ENCODE data around the gene ADARB2.

The ADARB2 gene

GRCh38 chr10:1413823-1414222 lies 323.5 kb downstream of the ADARB2 start:
- H3K4me3 ChIP-seq (ENCODE audit: low read depth, low read length), result no peak overlapping the region
- no peak for DNase-seq (ENCODE audit: low read depth)
- no peak for TF ChIP-seq CTCF (IDR thresholded peaks at IDR 0.05; ENCODE audit: low read depth, low read length, missing control alignments)

- no peak overlapping the region for H3K4me3 ChIP-seq (ENCODE audit: low read depth, low read length)
- TF ChIP-seq CTCF (IDR thresholded peaks at IDR 0.05; ENCODE audit: low read depth, low read length, missing control alignments), result no peak
- DNase-seq (ENCODE audit: low read depth), result no peak
These were observed 324.1 kb downstream of the ADARB2 start for GRCh38 chr10:1413256-1413655.

GRCh38 chr10:1412531-1413189 lies 324.7 kb downstream of the ADARB2 start:
- no peak for TF ChIP-seq CTCF (IDR thresholded peaks at IDR 0.05; ENCODE audit: low read depth, low read length, missing control alignments)
- no peak for DNase-seq (ENCODE audit: low read depth)
- no peak overlapping the region for H3K4me3 ChIP-seq (ENCODE audit: low read depth, low read length)

- no peak for TF ChIP-seq CTCF (IDR thresholded peaks at IDR 0.05; ENCODE audit: low read depth, low read length, missing control alignments)
- no peak overlapping the region for H3K4me3 ChIP-seq (ENCODE audit: low read depth, low read length)
- no peak for DNase-seq (ENCODE audit: low read depth)
These were observed 325.4 kb downstream of the ADARB2 start for GRCh38 chr10:1411956-1412355.

- no peak for DNase-seq (ENCODE audit: low read depth)
- no peak overlapping the region for H3K4me3 ChIP-seq (ENCODE audit: low read depth, low read length)
- no peak for TF ChIP-seq CTCF (IDR thresholded peaks at IDR 0.05; ENCODE audit: low read depth, low read length, missing control alignments)
These were observed 325.9 kb downstream of the ADARB2 start for GRCh38 chr10:1411451-1411850.

GRCh38 chr10:1410469-1411395 lies 326.6 kb downstream of the ADARB2 start:
- TF ChIP-seq CTCF (IDR thresholded peaks at IDR 0.05; ENCODE audit: low read depth, low read length, missing control alignments), result no peak
- no peak overlapping the region for H3K4me3 ChIP-seq (ENCODE audit: low read depth, low read length)
- no peak for DNase-seq (ENCODE audit: low read depth)

Measured in GM12864 (cell line).